ENCODE measurements around the gene SEMA5A.

The SEMA5A gene

DNA sequence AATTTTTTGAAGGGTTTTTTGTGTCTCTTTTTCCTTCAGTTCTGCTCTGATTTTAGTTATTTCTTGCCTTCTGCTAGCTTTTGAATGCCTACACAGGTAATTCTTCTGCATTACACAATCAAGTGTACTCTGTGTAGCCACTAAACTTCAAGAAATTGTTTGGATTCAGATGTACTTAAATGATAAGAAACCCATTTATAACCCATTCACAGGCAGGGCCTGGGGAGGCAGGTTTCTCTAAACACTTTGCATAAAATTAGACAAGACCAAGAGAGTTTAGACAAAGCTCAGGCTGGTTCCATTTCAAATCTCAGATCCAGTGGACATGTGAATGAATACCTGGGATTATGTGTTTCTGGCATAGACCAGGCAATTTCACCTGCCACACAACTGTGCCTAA lies 41.3 kb upstream of the SEMA5A start:
- no peaks in the 10 kb centered on the region for H3K36me3 ChIP-seq
- no peaks in the 10 kb centered on the region for H3K27me3 ChIP-seq
- no peak overlapping the region for H3K27ac ChIP-seq
- no peak overlapping the region for H3K4me3 ChIP-seq (ENCODE audit: low read depth in 1 of 2, low read length in 1 of 2)
- TF ChIP-seq, protein P1, sequence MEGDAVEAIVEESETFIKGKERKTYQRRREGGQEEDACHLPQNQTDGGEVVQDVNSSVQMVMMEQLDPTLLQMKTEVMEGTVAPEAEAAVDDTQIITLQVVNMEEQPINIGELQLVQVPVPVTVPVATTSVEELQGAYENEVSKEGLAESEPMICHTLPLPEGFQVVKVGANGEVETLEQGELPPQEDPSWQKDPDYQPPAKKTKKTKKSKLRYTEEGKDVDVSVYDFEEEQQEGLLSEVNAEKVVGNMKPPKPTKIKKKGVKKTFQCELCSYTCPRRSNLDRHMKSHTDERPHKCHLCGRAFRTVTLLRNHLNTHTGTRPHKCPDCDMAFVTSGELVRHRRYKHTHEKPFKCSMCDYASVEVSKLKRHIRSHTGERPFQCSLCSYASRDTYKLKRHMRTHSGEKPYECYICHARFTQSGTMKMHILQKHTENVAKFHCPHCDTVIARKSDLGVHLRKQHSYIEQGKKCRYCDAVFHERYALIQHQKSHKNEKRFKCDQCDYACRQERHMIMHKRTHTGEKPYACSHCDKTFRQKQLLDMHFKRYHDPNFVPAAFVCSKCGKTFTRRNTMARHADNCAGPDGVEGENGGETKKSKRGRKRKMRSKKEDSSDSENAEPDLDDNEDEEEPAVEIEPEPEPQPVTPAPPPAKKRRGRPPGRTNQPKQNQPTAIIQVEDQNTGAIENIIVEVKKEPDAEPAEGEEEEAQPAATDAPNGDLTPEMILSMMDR (IDR thresholded peaks at IDR 0.05) = no peak
- no peaks in the 10 kb centered on the region for H3K4me1 ChIP-seq (ENCODE audit: control insufficient read depth in 1 of 2, insufficient read depth in 1 of 2, low read depth in 1 of 2, low read length in 1 of 2)
- no peaks in the 10 kb centered on the region for H3K9me3 ChIP-seq

DNA sequence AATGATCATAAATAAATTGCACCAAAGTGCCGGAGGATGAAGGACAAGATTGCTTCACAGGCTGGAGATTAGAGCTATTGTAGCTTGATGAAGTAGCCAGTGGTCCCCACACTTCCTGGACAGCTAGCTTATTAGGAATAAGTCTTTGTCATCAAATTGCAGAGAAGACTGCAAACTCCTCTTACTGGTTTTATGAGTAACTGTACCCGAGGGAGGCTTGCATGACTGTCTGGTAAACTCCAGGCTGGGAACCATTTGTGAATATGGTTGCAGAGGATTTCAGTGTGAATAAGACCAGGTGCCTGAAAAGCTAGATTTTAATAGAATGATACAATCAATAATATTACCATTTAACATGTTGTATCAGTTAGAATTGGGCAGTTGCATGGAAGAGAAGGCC lies 36.5 kb upstream of the SEMA5A start:
- TF ChIP-seq, protein P1 (IDR thresholded peaks at IDR 0.05) = no peak
- H3K4me1 ChIP-seq (ENCODE audit: control insufficient read depth in 1 of 2, insufficient read depth in 1 of 2, low read depth in 1 of 2, low read length in 1 of 2) = no peaks in the 10 kb centered on the region
- no peak overlapping the region for H3K4me3 ChIP-seq (ENCODE audit: low read depth in 1 of 2, low read length in 1 of 2)
- H3K27ac ChIP-seq = no peak overlapping the region
- no peaks in the 10 kb centered on the region for H3K9me3 ChIP-seq
- H3K36me3 ChIP-seq = no peaks in the 10 kb centered on the region
- no peaks in the 10 kb centered on the region for H3K27me3 ChIP-seq

DNA sequence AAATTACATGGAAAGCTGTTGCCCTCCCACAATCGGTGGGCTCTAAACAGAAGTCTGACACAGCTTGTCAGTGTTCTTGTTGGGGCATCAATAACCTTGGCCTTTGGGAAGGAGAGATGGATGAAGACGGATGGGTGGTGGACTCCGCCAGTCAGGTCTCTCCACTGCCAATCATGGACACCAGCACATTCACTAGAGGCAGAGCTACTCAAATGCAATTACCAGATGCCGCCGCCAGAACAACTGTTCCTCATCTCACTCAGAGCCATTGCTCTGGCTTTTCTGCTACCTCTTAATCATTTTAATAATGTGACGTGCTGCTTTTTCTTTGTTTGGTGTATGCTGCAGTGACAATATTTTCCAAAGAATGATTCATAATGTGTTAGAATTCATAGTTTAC lies 27.9 kb upstream of the SEMA5A start:
- TF ChIP-seq, protein P1 (IDR thresholded peaks at IDR 0.05) = no peak
- Histone ChIP-seq H3K4me3 (ENCODE audit: low read depth in 1 of 2, low read length in 1 of 2) (no peak overlapping the region), H3K9me3 (no peaks in the 10 kb centered on the region), H3K36me3 (no peaks in the 10 kb centered on the region), H3K4me1 (ENCODE audit: control insufficient read depth in 1 of 2, insufficient read depth in 1 of 2, low read depth in 1 of 2, low read length in 1 of 2) (no peaks in the 10 kb centered on the region), H3K27me3 (no peaks in the 10 kb centered on the region), H3K27ac (no peak overlapping the region)

DNA sequence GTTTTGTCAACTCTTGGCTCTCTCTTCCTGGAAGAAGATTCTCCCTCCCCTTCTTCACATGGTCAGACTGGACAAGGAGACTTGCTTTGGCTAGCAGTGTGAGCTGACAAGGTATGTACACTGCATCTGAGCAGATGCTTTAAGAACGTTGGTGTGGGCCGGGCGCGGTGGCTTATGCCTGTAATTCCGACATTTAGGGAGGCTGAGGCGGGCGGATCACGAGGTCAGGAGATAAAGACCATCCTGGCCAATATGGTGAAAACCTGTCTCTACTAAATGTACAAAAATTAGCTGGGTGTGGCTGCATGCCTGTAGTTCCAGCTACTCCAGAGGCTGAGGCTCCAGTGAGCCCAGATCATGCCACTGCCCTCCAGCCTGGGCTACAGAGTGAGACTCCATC lies 26.4 kb upstream of the SEMA5A start:
- Histone ChIP-seq H3K27ac (no peak overlapping the region), H3K9me3 (no peaks in the 10 kb centered on the region), H3K4me3 (ENCODE audit: low read depth in 1 of 2, low read length in 1 of 2) (no peak overlapping the region), H3K4me1 (ENCODE audit: control insufficient read depth in 1 of 2, insufficient read depth in 1 of 2, low read depth in 1 of 2, low read length in 1 of 2) (no peaks in the 10 kb centered on the region), H3K27me3 (no peaks in the 10 kb centered on the region), H3K36me3 (no peaks in the 10 kb centered on the region)
- TF ChIP-seq, protein P1 (IDR thresholded peaks at IDR 0.05) = no peak

DNA sequence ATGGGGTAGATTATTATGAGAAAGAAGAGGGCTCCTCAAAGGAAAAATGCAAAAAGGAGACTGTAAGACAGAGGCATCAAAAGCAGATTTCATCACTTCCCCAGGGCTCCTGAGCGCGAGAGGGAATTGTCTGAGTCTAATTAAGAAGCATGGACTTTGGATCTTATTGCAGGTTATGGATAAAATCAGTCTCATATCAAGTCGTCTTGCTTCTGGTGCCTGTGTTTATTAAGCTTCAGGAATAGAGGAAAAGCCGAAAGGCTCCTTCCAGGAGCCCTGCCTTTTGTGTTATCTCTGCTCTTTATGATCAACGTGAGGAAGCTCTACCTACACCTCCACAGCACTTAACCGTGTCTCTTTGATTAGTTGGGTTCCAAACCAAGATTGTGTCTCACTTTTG lies 25.0 kb upstream of the SEMA5A start:
- H3K36me3 ChIP-seq = no peaks in the 10 kb centered on the region
- no peaks in the 10 kb centered on the region for H3K9me3 ChIP-seq
- TF ChIP-seq, protein P1 (IDR thresholded peaks at IDR 0.05) = no peak

DNA sequence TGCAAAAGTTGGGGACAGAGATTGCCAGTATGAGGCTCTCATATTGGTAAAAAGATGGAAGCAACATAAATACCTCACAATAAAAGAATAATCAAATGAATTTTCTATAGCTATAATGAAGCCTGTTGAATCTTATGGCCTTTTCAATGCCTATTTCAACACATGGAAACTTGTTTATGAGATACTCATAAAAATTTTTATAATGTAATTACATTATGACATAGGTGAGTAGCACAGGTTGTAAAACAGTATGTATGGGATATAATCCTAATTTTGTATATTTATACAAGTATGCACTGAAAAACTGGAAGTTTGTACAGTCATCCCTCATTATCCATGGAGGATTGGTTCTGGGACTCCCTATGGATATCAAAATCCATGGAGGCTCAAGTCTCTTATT lies 21.2 kb upstream of the SEMA5A start:
- TF ChIP-seq, protein P1 (IDR thresholded peaks at IDR 0.05) = no peak
- H3K4me1 ChIP-seq (ENCODE audit: control insufficient read depth in 1 of 2, insufficient read depth in 1 of 2, low read depth in 1 of 2, low read length in 1 of 2) = no peaks in the 10 kb centered on the region
- H3K27ac ChIP-seq = no peak overlapping the region
- H3K36me3 ChIP-seq = no peaks in the 10 kb centered on the region
- no peaks in the 10 kb centered on the region for H3K9me3 ChIP-seq
- no peaks in the 10 kb centered on the region for H3K27me3 ChIP-seq
- H3K4me3 ChIP-seq (ENCODE audit: low read depth in 1 of 2, low read length in 1 of 2) = no peak overlapping the region

More for the DNA sequence above, 25.0 kb upstream of the SEMA5A start:
- Histone ChIP-seq H3K4me3 (ENCODE audit: low read depth in 1 of 2, low read length in 1 of 2) (no peak overlapping the region), H3K27me3 (no peaks in the 10 kb centered on the region), H3K4me1 (ENCODE audit: control insufficient read depth in 1 of 2, insufficient read depth in 1 of 2, low read depth in 1 of 2, low read length in 1 of 2) (no peaks in the 10 kb centered on the region), H3K27ac (no peak overlapping the region)

Data from neutrophil (primary cell).